ENCODE results near the gene HOXD8.

Gene HOXD8

GRCh38 chr2:176164201-176164600 lies 34.7 kb downstream of the HOXD8 start:
- no peak for DNase-seq (ENCODE audit: extremely low read depth, low read depth)
- TF ChIP-seq, protein P1, sequence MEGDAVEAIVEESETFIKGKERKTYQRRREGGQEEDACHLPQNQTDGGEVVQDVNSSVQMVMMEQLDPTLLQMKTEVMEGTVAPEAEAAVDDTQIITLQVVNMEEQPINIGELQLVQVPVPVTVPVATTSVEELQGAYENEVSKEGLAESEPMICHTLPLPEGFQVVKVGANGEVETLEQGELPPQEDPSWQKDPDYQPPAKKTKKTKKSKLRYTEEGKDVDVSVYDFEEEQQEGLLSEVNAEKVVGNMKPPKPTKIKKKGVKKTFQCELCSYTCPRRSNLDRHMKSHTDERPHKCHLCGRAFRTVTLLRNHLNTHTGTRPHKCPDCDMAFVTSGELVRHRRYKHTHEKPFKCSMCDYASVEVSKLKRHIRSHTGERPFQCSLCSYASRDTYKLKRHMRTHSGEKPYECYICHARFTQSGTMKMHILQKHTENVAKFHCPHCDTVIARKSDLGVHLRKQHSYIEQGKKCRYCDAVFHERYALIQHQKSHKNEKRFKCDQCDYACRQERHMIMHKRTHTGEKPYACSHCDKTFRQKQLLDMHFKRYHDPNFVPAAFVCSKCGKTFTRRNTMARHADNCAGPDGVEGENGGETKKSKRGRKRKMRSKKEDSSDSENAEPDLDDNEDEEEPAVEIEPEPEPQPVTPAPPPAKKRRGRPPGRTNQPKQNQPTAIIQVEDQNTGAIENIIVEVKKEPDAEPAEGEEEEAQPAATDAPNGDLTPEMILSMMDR (IDR thresholded peaks at IDR 0.05; ENCODE audit: low read depth, low read length): no peak

GRCh38 chr2:176164611-176165369 lies 35.3 kb downstream of the HOXD8 start:
- TF ChIP-seq, protein P1 (IDR thresholded peaks at IDR 0.05; ENCODE audit: low read depth, low read length): no peak

GRCh38 chr2:176165370-176166050 lies 36.0 kb downstream of the HOXD8 start:
- DNase-seq (ENCODE audit: extremely low read depth, low read depth): no peak
- TF ChIP-seq, protein P1 (IDR thresholded peaks at IDR 0.05; ENCODE audit: low read depth, low read length): no peak

More at GRCh38 chr2:176164611-176165369, 35.3 kb downstream of the HOXD8 start:
- DNase-seq (ENCODE audit: extremely low read depth, low read depth): no peak

GRCh38 chr2:176166272-176166671 lies 36.8 kb downstream of the HOXD8 start:
- DNase-seq (ENCODE audit: extremely low read depth, low read depth): no peak
- TF ChIP-seq, protein P1 (IDR thresholded peaks at IDR 0.05; ENCODE audit: low read depth, low read length): no peak

GRCh38 chr2:176167398-176167797 lies 37.9 kb downstream of the HOXD8 start:
- TF ChIP-seq, protein P1 (IDR thresholded peaks at IDR 0.05; ENCODE audit: low read depth, low read length): no peak
- DNase-seq (ENCODE audit: extremely low read depth, low read depth): no peak

DNA sequence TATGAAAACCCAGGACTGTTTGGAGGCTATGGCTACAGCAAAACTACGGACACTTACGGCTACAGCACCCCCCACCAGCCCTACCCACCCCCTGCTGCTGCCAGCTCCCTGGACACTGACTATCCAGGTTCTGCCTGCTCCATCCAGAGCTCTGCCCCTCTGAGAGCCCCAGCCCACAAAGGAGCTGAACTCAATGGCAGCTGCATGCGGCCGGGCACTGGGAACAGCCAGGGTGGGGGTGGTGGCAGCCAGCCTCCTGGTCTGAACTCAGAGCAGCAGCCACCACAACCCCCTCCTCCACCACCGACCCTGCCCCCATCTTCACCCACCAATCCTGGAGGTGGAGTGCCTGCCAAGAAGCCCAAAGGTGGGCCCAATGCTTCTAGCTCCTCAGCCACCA lies 39.7 kb downstream of the HOXD8 start:
- TF ChIP-seq, protein P1 (IDR thresholded peaks at IDR 0.05; ENCODE audit: low read depth, low read length): no peak
- no peak for DNase-seq (ENCODE audit: extremely low read depth, low read depth)

- TF ChIP-seq, protein P1 (IDR thresholded peaks at IDR 0.05; ENCODE audit: low read depth, low read length): no peak
- no peak for DNase-seq (ENCODE audit: extremely low read depth, low read depth)
These were observed 40.2 kb downstream of the HOXD8 start for GRCh38 chr2:176169711-176170110.

All from AG09319 (cell line).